Suprapubic skin (tissue), 4 donors: ENCODE measurements around the gene TCP10L. TPM values are rescaled to one million over a fixed set of nuclear protein-coding genes. Genes with fewer than 3 reads are reported as not detected.
"Not testable (repeated sequence)": the region's sequence is repeated elsewhere in the genome, so short reads cannot be mapped to it uniquely, and the experiment has no call there.

Source experiments
- DNase-seq, 2 donors: peaks; one replicate each; pipeline ENCODE4 v3.0.0-alpha.2; 2019; ENCODE audit warnings: low spot score in 2 of 2
- H3K27ac ChIP-seq: fragments of 200-600 bp; sonication (generic); one replicate; pipeline ENCODE4 v1.5.1; 2019
- H3K27me3 ChIP-seq: fragments of 200-600 bp; sonication (generic); one replicate; pipeline ENCODE4 v1.5.1; 2019
- H3K36me3 ChIP-seq: fragments of 200-600 bp; sonication (generic); one replicate; pipeline ENCODE4 v1.5.1; 2019
- H3K4me1 ChIP-seq: fragments of 200-600 bp; sonication (generic); one replicate; pipeline ENCODE4 v1.5.1; 2019
- H3K4me3 ChIP-seq: fragments of 200-600 bp; sonication (generic); one replicate; pipeline ENCODE4 v1.5.1; 2019; ENCODE audit warnings: mild to moderate bottlenecking
- H3K9me3 ChIP-seq: fragments of 200-600 bp; sonication (generic); one replicate; pipeline ENCODE4 v1.5.1; 2019
- CTCF ChIP-seq, 2 donors: fragments of 200-600 bp in 1 of 2; fragments of 450-650 bp in 1 of 2; sonication (generic) in 1 of 2; IDR thresholded peaks; one replicate each; pipeline ENCODE4 v1.5.1; 2016 to 2019; ENCODE audit warnings: antibody characterized with exemption in 2 of 2, mild to moderate bottlenecking in 1 of 2, moderate library complexity in 1 of 2
- EP300 ChIP-seq: sonication (generic); formaldehyde crosslinking; IDR thresholded peaks from one replicate; pipeline ENCODE4 v1.6.1; 2017; ENCODE audit warnings: antibody characterized with exemption
- POLR2A ChIP-seq, 2 donors: fragments of 450-650 bp; IDR thresholded peaks; one replicate each; pipeline ENCODE4 v1.6.1; 2017; ENCODE audit warnings: antibody characterized with exemption in 2 of 2, mild to moderate bottlenecking in 2 of 2, moderate library complexity in 2 of 2
- POLR2AphosphoS5 ChIP-seq, 3 donors: sonication (generic); formaldehyde crosslinking; IDR thresholded peaks; one replicate each; pipeline ENCODE4 v1.6.1; 2017; ENCODE audit warnings: antibody characterized with exemption in 3 of 3
- WGBS: methylation state at CpG from one replicate; pipeline ENCODE4 v1.1.5; 2018; 5-methylcytosine and 5-hydroxymethylcytosine counted together
- total RNA-seq, 4 donors: library from RNA; depleted of rRNA; stranded (reverse); fragments of >200 nt; gene quantifications; one replicate each; pipeline ENCODE4 v1.1.0, GENCODE V29; 2016

The TCP10L gene
- total RNA-seq, 4 donors from 2014 or later = 2.2 TPM; not detected in 3

- Histone ChIP-seq H3K4me3 (no peak overlapping the region), H3K9me3 (no peaks in the 10 kb centered on the region), H3K27me3 (no peaks in the 10 kb centered on the region), H3K4me1 (no peaks in the 10 kb centered on the region), H3K36me3 (no peaks in the 10 kb centered on the region), H3K27ac (no peak overlapping the region)
- DNase-seq = no peak
- 75% methylated on average over 4 of the region's 4 CpGs for WGBS
- TF ChIP-seq POLR2AphosphoS5 (IDR thresholded peaks at IDR 0.05) (no peak), CTCF (IDR thresholded peaks at IDR 0.05) (no peak), EP300 (no peak), POLR2A (IDR thresholded peaks at IDR 0.05) (no peak)
These were observed 38.3 kb downstream of the TCP10L start for GRCh38 chr21:32547018-32547417.

GRCh38 chr21:32545948-32546441 is 39.3 kb downstream of the TCP10L start:
- no peak overlapping the region for H3K27ac ChIP-seq
- no peaks in the 10 kb centered on the region for H3K36me3 ChIP-seq
- WGBS = 85% methylated on average over 6 of the region's 6 CpGs
- no peaks in the 10 kb centered on the region for H3K4me1 ChIP-seq
- no peaks in the 10 kb centered on the region for H3K9me3 ChIP-seq
- TF ChIP-seq CTCF (IDR thresholded peaks at IDR 0.05) (no peak), POLR2AphosphoS5 (IDR thresholded peaks at IDR 0.05) (no peak), EP300 (no peak), POLR2A (IDR thresholded peaks at IDR 0.05) (no peak)
- no peak for DNase-seq
- H3K27me3 ChIP-seq = no peaks in the 10 kb centered on the region
- H3K4me3 ChIP-seq = no peak overlapping the region

GRCh38 chr21:32544697-32545096 is 40.6 kb downstream of the TCP10L start:
- no peak for TF ChIP-seq CTCF (IDR thresholded peaks at IDR 0.05)
- no peak for TF ChIP-seq EP300
- TF ChIP-seq POLR2A (IDR thresholded peaks at IDR 0.05) = no peak
- no peak for TF ChIP-seq POLR2AphosphoS5 (IDR thresholded peaks at IDR 0.05)
- no peak for DNase-seq
- Histone ChIP-seq H3K4me3 (no peak overlapping the region), H3K27me3 (no peaks in the 10 kb centered on the region), H3K27ac (no peak overlapping the region), H3K4me1 (no peaks in the 10 kb centered on the region), H3K9me3 (no peaks in the 10 kb centered on the region), H3K36me3 (no peaks in the 10 kb centered on the region)
- 97% methylated on average over 4 of the region's 4 CpGs for WGBS

- H3K27ac ChIP-seq = no peak overlapping the region
- no peak for DNase-seq
- no peak overlapping the region for H3K4me3 ChIP-seq
- TF ChIP-seq POLR2A (IDR thresholded peaks at IDR 0.05) (no peak), CTCF (IDR thresholded peaks at IDR 0.05) (no peak), EP300 (no peak), POLR2AphosphoS5 (IDR thresholded peaks at IDR 0.05) (no peak)
- H3K9me3 ChIP-seq = no peaks in the 10 kb centered on the region
- no peaks in the 10 kb centered on the region for H3K4me1 ChIP-seq
- H3K36me3 ChIP-seq = no peaks in the 10 kb centered on the region
- no peaks in the 10 kb centered on the region for H3K27me3 ChIP-seq
- 91% methylated on average over 3 of the region's 3 CpGs for WGBS
These were observed 41.3 kb downstream of the TCP10L start for GRCh38 chr21:32543975-32544374.

- WGBS = 94% methylated on average over 2 of the region's 2 CpGs
- not testable (repeated sequence) for H3K36me3 ChIP-seq, DNase-seq, H3K27ac ChIP-seq, H3K4me1 ChIP-seq, H3K9me3 ChIP-seq, H3K4me3 ChIP-seq, H3K27me3 ChIP-seq
These were observed 42.3 kb downstream of the TCP10L start for GRCh38 chr21:32543056-32543455.

GRCh38 chr21:32539378-32539777 is 45.9 kb downstream of the TCP10L start:
- no peak for DNase-seq
- H3K4me3 ChIP-seq = no peak overlapping the region
- 85% methylated on average over 6 of the region's 6 CpGs for WGBS

More at GRCh38 chr21:32539378-32539777, 45.9 kb downstream of the TCP10L start:
- Histone ChIP-seq H3K9me3 (no peaks in the 10 kb centered on the region), H3K36me3 (no peaks in the 10 kb centered on the region), H3K27ac (no peak overlapping the region), H3K4me1 (no peaks in the 10 kb centered on the region), H3K27me3 (no peaks in the 10 kb centered on the region)
- no peak for TF ChIP-seq POLR2AphosphoS5 (IDR thresholded peaks at IDR 0.05)
- TF ChIP-seq CTCF (IDR thresholded peaks at IDR 0.05) = no peak
- no peak for TF ChIP-seq EP300
- TF ChIP-seq POLR2A (IDR thresholded peaks at IDR 0.05) = no peak
